Gastroesophageal sphincter (tissue), 3 donors: Measurements from ENCODE around the gene LCP2.

ENCODE experiments used
- CTCF ChIP-seq, 4 experiments: fragments of 200-600 bp in 2 of 4; fragments of 450-650 bp in 2 of 4; sonication (generic) in 1 of 4; IDR thresholded peaks; one replicate each; pipeline ENCODE4 v1.5.1; 2017 to 2019; ENCODE audit warnings: antibody characterized with exemption in 4 of 4, mild to moderate bottlenecking in 2 of 4, moderate library complexity in 2 of 4
- EP300 ChIP-seq: sonication (generic); formaldehyde crosslinking; IDR thresholded peaks from one replicate; pipeline ENCODE4 v1.6.1; 2017; ENCODE audit warnings: antibody characterized with exemption, mild to moderate bottlenecking
- POLR2A ChIP-seq, 2 donors: fragments of 450-650 bp; IDR thresholded peaks; one replicate each; pipeline ENCODE4 v1.6.1; 2017; ENCODE audit warnings: antibody characterized with exemption in 2 of 2, mild to moderate bottlenecking in 2 of 2, moderate library complexity in 1 of 2

GRCh38 chr5:170315154-170315553 is 17.6 kb upstream of the LCP2 start:
- no peak for TF ChIP-seq POLR2A (IDR thresholded peaks at IDR 0.05)
- TF ChIP-seq CTCF (IDR thresholded peaks at IDR 0.05): no peak
- no peak for TF ChIP-seq EP300
